Suprapubic skin (tissue), 4 donors: ENCODE measurements around the gene ALPL. TPM values are rescaled to one million over a fixed set of nuclear protein-coding genes. Genes with fewer than 3 reads are reported as not detected.

ENCODE experiments used
- DNase-seq, 2 donors: peaks; one replicate each; pipeline ENCODE4 v3.0.0-alpha.2; 2019; ENCODE audit warnings: low spot score in 2 of 2
- H3K27ac ChIP-seq: fragments of 200-600 bp; sonication (generic); one replicate; pipeline ENCODE4 v1.5.1; 2019
- H3K27me3 ChIP-seq: fragments of 200-600 bp; sonication (generic); one replicate; pipeline ENCODE4 v1.5.1; 2019
- H3K36me3 ChIP-seq: fragments of 200-600 bp; sonication (generic); one replicate; pipeline ENCODE4 v1.5.1; 2019
- H3K4me1 ChIP-seq: fragments of 200-600 bp; sonication (generic); one replicate; pipeline ENCODE4 v1.5.1; 2019
- H3K4me3 ChIP-seq: fragments of 200-600 bp; sonication (generic); one replicate; pipeline ENCODE4 v1.5.1; 2019; ENCODE audit warnings: mild to moderate bottlenecking
- H3K9me3 ChIP-seq: fragments of 200-600 bp; sonication (generic); one replicate; pipeline ENCODE4 v1.5.1; 2019
- CTCF ChIP-seq, 2 donors: fragments of 200-600 bp in 1 of 2; fragments of 450-650 bp in 1 of 2; sonication (generic) in 1 of 2; IDR thresholded peaks; one replicate each; pipeline ENCODE4 v1.5.1; 2016 to 2019; ENCODE audit warnings: antibody characterized with exemption in 2 of 2, mild to moderate bottlenecking in 1 of 2, moderate library complexity in 1 of 2
- EP300 ChIP-seq: sonication (generic); formaldehyde crosslinking; IDR thresholded peaks from one replicate; pipeline ENCODE4 v1.6.1; 2017; ENCODE audit warnings: antibody characterized with exemption
- POLR2A ChIP-seq, 2 donors: fragments of 450-650 bp; IDR thresholded peaks; one replicate each; pipeline ENCODE4 v1.6.1; 2017; ENCODE audit warnings: antibody characterized with exemption in 2 of 2, mild to moderate bottlenecking in 2 of 2, moderate library complexity in 2 of 2
- POLR2AphosphoS5 ChIP-seq, 3 donors: sonication (generic); formaldehyde crosslinking; IDR thresholded peaks; one replicate each; pipeline ENCODE4 v1.6.1; 2017; ENCODE audit warnings: antibody characterized with exemption in 3 of 3
- WGBS: methylation state at CpG from one replicate; pipeline ENCODE4 v1.1.5; 2018; 5-methylcytosine and 5-hydroxymethylcytosine counted together
- total RNA-seq, 4 donors: library from RNA; depleted of rRNA; stranded (reverse); fragments of >200 nt; gene quantifications; one replicate each; pipeline ENCODE4 v1.1.0, GENCODE V29; 2016

Gene ALPL
- total RNA-seq, 4 donors from 2014 or later = 5.1 to 9.7 (median 6.0) TPM

GRCh38 chr1:21508580-21509350, 458 bp upstream of the ALPL start:
- peak overlapping the region; percentile 38 for H3K4me3 ChIP-seq

DNA sequence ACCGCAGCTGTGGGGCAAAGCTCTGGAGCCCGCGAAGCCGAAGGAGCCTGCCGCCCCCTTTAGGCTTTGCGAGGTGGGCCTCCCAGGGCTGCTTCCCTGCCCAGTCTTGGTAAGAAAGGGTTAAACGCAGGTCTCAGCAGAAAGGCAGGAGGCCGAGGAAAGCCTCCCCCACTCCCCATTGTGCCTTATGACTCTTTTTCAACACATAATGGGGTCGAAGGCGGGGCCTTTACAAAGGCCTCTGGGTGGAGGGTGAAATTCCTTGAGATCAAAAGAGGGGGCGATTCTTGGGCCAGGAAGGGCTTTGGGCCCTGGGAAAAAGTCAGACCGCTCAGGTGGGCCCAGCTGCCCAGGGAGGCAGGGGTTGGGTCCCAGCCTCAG, 880 bp downstream of the ALPL start:
- H3K36me3 ChIP-seq = no peaks in the 10 kb centered on the region
- peaks cover 25% of the 10 kb centered on the region for H3K4me1 ChIP-seq
- H3K27ac ChIP-seq = no peak overlapping the region
- 59% methylated on average over 12 of the region's 12 CpGs for WGBS
- H3K27me3 ChIP-seq = peaks cover 41% of the 10 kb centered on the region
- peak overlapping the region; percentile 38 for H3K4me3 ChIP-seq
- TF ChIP-seq CTCF (IDR thresholded peaks at IDR 0.05) (no peak), EP300 (no peak), POLR2AphosphoS5 (IDR thresholded peaks at IDR 0.05) (no peak), POLR2A (IDR thresholded peaks at IDR 0.05) (no peak)
- H3K9me3 ChIP-seq = no peaks in the 10 kb centered on the region
- no peak for DNase-seq

More at GRCh38 chr1:21508580-21509350, 458 bp upstream of the ALPL start:
- Histone ChIP-seq H3K27ac (no peak overlapping the region), H3K4me1 (peaks cover 25% of the 10 kb centered on the region), H3K27me3 (peaks cover 31% of the 10 kb centered on the region), H3K36me3 (no peaks in the 10 kb centered on the region), H3K9me3 (no peaks in the 10 kb centered on the region)
- TF ChIP-seq POLR2AphosphoS5 (IDR thresholded peaks at IDR 0.05) (no peak), CTCF (IDR thresholded peaks at IDR 0.05) (peak in 1 of 2 donors; percentile 55)
- no peak for DNase-seq
- 14% methylated on average over 28 of the region's 45 CpGs for WGBS

GRCh38 chr1:21510885-21511578, 1.8 kb downstream of the ALPL start:
- no peak for DNase-seq
- TF ChIP-seq POLR2AphosphoS5 (IDR thresholded peaks at IDR 0.05) (no peak), CTCF (IDR thresholded peaks at IDR 0.05) (no peak), POLR2A (IDR thresholded peaks at IDR 0.05) (no peak), EP300 (no peak)
- no peaks in the 10 kb centered on the region for H3K36me3 ChIP-seq
- no peak overlapping the region for H3K4me3 ChIP-seq
- peaks cover 25% of the 10 kb centered on the region for H3K4me1 ChIP-seq
- H3K27ac ChIP-seq = no peak overlapping the region
- peaks cover 41% of the 10 kb centered on the region for H3K27me3 ChIP-seq
- WGBS = 61% methylated on average over 9 of the region's 9 CpGs
- no peaks in the 10 kb centered on the region for H3K9me3 ChIP-seq

DNA sequence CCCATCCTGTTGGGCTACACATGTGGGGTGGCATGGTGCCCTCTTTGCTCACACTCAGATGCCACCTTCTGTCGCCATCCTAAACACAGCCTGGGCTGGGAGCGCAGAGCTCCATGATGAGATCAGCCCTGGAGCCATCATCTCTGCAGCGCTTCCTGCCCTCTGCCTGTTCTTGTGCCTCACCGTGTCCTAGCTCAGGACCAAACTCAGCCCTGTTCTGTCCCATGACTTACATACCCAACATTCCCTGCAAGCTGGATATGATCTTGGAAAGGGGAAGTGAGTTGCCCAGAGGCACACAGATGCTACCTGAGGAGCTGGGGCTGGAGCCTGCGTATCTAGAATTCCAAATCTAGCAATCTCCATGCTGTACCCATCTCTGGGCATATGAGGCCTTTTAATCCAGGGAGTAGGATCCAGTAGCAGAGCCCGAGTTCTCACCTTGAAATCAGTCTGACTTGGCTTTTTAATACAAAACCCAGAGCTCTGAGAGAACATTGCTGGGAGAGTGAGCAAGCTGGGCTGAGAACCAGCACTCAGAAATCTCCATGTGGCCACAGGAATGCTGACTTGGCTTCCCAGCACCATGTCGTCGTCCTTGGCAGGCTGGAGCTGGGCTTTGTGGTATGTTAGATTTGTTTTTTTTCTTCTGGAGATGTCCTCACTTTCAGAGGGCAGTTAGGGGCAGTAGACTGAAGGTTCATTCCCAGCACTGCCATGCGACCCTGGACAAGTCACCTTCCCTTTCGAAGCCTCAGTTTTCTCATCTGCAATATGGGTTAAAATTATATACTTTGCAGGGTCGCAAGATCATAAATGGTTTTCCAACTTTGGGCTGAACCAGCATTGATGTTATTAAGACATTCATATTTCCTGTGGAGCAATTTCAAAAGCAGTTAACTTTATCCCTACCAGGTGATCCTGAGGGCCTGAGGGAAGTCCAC, 2.6 kb downstream of the ALPL start:
- Histone ChIP-seq H3K4me3 (no peak overlapping the region), H3K9me3 (no peaks in the 10 kb centered on the region), H3K36me3 (no peaks in the 10 kb centered on the region), H3K27ac (peak overlapping the region; percentile 13), H3K4me1 (peaks cover 25% of the 10 kb centered on the region), H3K27me3 (peaks cover 41% of the 10 kb centered on the region)
- WGBS = 58% methylated on average over 11 of the region's 11 CpGs
- DNase-seq = peak in 1 of 2 donors; percentile 84
- TF ChIP-seq POLR2AphosphoS5 (IDR thresholded peaks at IDR 0.05) = no peak
- TF ChIP-seq CTCF (IDR thresholded peaks at IDR 0.05) = no peak
- no peak for TF ChIP-seq EP300
- TF ChIP-seq POLR2A (IDR thresholded peaks at IDR 0.05) = no peak
